NCI-H460 (cell line): Measurements from ENCODE around the gene MELK. TPM values are rescaled to one million over a fixed set of nuclear protein-coding genes. Genes with fewer than 3 reads are reported as not detected.
A peak's percentile ranks its signal among the peaks of the same experiment; 100 is the strongest.

Source experiments
- DNase-seq: peaks from one replicate; pipeline ENCODE4 v3.0.0-alpha.2; 2016; ENCODE audit warnings: low read depth; ENCODE audit errors: extremely low read depth
- total RNA-seq: library from RNA; depleted of rRNA; stranded (reverse); fragments of >200 nt; shearing (Covaris generic); gene quantifications from 2 replicates; pipeline ENCODE4 v1.2.3, GENCODE V29; 2014

MELK gene
- total RNA-seq, 1 experiment from 2014 or later = 34.1 TPM

DNA sequence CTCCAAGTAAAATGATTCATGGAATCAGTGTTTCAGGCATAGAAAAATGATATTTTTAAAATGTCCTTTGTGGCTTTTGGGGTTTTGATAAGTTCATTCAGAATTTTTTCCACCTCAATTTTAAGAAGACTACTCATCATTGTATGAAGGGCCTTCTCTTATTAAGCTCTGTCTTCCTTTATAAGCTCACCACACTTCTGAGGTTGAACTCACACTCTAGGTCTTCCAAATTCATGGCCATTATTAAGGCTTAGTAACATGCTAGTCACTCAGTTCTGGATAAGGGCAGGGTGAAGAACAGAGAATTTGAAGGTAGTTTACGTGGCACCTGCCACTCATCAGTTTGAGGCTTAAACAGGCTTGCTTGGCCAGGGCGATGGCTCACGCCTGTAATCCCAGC lies 4.2 kb downstream of the MELK start:
- DNase-seq = no peak

GRCh38 chr9:36584620-36585460 lies 12.1 kb downstream of the MELK start:
- DNase-seq = no peak

DNA sequence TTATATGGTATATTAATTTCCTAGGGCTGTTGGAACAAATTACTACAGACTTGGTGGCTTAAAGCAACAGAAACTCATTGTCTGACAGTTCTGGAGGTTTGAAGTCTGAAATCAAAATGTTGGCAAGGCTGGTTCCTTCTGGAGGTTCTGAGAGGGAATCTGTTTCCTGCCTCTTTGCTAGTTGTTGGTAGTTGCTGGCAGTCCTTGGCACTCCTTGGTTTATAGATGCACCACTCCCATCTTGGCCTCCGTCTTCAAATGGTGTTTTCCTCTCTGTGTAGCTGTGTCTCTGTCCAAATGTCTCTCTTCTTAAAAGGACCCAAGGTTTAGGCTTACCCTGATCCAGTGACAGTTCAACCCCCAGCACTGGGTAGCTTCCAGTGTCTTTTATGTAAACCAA lies 17.5 kb downstream of the MELK start:
- no peak for DNase-seq

- no peak for DNase-seq
Observed at GRCh38 chr9:36592801-36593583, 20.3 kb downstream of the MELK start.

- DNase-seq = no peak
Observed at GRCh38 chr9:36594213-36594612, 21.5 kb downstream of the MELK start.

GRCh38 chr9:36597412-36598178 lies 24.9 kb downstream of the MELK start:
- peak; percentile 38 for DNase-seq

DNA sequence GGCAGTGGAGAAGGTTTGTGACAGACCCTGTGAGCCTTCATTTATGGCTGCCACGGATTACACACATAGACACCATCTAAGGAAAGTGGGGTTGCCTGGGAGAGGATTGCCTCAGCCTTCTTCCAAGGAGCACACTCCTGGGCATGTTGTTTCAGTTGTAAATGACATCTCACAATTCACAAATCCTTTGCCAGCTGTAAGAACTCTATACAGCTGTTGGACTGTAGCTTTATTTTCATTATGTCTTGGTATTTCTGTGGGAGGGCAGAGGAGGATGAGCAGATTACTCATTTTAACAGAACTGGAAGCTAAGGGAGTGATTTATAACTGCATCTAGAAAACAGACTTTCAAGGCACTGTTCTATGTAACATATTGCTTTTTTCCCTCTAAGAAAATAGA lies 25.6 kb downstream of the MELK start:
- no peak for DNase-seq

- DNase-seq = no peak
Observed at GRCh38 chr9:36603006-36603405, 30.3 kb downstream of the MELK start.

DNA sequence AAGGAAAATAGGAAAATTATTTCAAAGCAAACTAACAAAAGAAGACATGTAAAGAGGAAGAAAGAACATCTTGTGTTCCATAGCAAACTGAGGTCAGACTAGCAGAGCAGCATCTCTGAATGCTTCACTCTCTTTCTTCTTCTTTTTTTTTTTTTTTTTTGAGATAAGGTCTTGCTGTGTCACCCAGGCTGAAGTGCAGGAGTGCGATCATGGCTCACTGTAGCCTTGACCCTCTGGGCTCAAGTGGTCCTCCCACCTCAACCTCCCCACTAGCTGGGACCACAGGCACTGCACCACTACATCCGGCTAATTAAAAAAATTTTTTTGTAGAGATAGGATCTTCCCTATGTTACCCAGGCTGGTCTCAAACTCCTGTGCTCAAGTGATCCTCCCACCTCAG lies 36.6 kb downstream of the MELK start:
- DNase-seq = no peak

DNA sequence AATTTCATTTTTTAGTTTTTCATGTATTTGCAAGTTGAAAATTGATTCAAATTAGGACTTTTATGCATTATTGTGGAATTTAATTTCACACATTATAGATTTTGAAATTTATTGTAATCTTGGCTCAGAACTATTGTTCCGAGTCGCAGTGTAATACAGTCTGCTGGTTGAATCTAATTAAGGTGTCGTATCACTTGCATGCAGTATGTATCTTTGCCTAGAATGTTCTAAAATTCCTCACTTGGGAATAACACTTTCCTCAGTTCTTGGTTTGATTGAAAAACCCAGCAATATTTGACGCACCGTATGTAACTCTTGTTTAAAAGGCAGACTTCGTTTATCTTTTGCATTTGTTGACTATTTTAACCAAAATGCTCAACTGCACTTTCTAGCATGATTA lies 49.4 kb downstream of the MELK start:
- DNase-seq = no peak

- DNase-seq = no peak
Observed at GRCh38 chr9:36623280-36623679, 50.6 kb downstream of the MELK start.

DNA sequence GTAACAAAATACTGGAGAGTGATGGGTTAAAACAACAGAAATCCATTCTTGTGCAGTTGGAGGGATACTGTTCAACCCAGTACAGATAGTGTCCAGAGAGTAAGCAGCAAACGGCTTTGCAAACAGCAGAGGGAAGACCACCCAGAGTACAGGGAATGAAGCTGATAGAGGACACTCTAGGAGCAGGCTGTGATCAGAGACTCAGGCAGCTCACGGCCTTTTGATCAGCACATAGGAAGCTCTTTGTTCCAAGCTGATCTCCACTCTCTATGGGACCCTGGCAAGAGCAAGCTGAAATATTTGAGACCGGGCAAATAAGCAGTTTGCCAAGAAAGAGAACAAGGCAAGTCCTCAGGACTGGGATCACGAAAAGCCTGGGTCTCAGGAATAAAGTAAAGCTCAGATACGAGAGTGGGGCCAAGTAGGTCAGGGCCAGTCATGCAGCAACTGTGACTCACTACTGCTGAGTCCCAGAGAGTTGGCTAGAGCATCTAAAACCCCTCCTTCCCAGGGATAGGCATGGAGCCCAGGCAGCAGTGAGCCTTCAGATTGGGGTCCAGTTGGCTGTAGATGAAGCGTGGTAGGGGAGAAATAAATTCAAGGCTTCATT lies 52.4 kb downstream of the MELK start:
- no peak for DNase-seq

DNA sequence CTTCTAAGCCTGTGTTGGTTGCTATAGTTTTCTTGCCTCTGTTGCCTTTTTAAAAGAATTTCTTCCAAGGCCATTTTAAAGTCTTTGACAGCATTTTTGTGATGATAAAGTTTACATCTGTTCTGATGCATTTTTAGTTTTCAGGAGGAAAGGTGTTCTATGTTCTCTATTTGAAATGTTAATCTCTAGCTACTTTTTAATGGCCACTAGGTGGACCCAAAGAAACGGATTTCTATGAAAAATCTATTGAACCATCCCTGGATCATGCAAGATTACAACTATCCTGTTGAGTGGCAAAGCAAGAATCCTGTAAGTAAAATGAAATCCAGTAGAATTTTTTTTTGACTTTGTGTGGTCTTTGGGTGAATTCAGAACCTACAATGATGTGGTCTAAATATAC lies 60.2 kb downstream of the MELK start:
- peak; percentile 12 for DNase-seq

DNA sequence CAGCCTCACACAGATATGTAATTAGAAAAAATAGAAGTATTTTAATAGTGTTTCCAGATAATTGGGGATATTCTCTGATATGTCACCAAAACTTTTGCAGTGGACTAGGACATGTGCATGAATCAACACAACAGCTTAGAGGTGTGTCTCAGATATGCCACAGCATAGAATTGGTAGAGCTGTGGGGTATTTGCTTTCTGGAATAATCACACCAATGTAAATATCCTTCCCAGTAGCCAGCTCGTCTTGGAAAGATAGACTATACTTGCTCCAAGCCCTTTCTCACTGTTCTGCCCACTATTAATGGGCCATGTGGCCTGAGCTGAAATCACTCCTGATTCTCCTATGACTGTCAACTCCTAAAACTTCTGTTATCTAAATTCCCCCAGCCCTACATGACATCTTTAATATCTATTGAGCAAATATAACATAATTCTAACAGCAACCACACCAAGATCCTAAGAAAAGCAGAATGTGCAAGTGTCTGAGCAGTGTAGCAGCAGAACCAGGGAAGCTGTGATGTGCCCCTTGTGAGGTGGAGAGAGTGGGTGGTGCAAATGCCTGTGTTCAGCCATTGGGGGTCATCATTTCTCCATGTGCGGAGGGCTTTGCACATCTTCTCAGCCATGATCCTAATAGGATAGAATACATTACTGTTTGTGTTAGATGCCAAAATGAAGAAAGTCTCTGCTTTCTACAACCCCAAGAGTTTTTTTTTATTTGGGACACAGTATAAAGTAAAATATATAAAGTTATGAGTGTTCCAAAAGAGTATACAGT lies 65.0 kb downstream of the MELK start:
- DNase-seq = no peak

DNA sequence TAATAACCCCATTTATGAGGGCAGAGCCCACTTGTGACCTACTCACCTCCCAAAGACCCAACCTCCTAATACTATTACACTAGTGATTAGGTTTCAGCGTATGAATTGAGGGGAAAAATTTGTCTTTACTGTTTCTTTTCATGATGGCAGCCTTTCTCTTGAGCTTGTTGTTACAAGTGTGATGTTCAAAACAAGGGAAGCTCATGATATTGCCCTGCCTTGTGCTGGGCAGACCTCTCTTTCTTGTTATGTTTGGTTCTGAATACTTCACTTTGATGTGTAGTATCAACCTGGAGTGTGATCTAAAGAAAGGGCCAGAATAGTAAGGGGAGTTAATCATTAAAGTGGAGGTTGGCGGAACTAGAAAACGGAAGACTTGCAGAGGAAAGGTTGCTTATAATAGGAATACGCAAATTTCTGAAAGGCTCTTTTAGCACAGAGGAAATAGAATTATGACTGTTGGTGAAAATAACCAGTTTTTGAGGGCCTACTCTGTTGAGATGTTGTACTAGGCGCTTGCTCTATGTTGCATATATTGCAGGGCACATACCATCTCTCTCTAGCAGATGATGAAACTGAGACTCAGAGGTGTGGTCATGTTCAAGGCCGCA lies 68.2 kb downstream of the MELK start:
- no peak for DNase-seq

- no peak for DNase-seq
Observed at GRCh38 chr9:36642817-36643216, 70.1 kb downstream of the MELK start.

DNA sequence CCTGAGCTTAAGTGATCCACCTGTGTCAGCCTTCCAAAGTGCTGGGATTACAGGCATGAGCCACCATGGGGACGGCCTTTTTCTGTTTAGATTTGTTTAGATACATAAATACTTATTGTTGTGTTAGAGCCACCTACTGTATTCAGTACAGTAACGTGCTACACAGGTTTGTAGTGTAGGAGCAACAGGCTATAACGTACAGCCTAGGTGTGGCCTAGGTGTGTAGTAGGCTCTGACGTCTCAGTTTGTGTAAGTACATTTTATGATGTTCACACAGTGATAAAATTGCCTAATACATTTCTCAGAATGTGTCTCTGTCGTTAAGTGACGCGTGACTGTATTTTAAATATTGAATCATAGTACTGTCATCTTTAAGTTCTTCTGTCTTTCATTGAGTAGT lies 84.1 kb downstream of the MELK start:
- no peak for DNase-seq

DNA sequence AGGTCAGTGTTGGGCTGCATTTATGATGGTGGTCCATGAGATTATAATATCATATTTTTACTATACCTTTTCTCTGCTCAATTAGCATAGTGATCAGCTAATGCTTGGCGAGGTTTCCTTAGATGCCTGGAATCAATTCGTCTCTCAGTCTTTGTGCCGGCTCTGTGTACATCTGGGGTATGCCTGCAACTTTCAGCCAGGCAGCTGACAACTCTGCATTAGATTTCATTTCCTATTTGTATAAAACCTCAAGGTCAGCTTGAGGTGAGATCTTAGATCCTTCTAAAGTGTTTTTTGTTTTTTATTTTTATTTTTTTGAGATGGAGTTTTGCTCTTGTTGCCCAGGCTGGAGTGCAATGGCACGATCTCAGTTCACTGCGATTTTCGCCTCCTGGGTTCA lies 86.8 kb downstream of the MELK start:
- no peak for DNase-seq

DNA sequence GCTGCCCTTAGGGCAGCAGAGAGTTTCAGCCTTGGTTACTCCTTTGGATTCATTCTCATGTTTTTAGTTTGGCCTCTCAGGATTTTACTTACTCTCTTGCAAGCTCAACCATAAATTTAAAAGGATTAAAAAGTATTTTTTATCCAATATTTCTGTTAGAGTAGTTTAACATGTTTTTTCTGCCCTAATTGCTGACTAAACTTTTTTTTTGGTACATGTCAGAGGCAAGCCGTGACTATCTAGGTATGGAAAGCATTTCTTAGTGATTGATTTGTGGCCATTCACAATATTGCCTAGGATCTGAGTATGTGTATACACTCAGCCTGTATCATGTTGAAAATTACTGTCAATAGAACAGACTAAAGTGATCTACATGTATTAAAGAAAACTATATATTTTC lies 92.1 kb downstream of the MELK start:
- DNase-seq = no peak

DNA sequence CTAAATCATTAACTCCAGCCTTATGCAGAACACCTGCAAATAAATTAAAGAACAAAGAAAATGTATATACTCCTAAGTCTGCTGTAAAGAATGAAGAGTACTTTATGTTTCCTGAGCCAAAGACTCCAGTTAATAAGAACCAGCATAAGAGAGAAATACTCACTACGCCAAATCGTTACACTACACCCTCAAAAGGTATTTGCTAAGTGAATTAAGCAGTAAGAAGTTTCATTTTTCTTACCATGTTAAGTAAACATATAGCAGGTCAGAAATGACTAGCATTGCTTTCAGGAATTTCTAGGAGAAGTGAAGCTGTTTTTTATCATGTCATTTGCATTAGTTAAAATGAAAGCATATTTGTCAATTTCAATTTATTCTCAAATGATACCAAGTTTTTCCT lies 92.7 kb downstream of the MELK start:
- no peak for DNase-seq
